ENCODE results near the gene DUSP19. TPM values are rescaled to one million over a fixed set of nuclear protein-coding genes. Genes with fewer than 3 reads are reported as not detected.

The DUSP19 gene
- total and polyA plus RNA-seq, 2 of the 8 experiments (the other 6 are each of a cell fraction or from before 2014, with no cell fraction given): 0.73 to 2.3 TPM

DNA sequence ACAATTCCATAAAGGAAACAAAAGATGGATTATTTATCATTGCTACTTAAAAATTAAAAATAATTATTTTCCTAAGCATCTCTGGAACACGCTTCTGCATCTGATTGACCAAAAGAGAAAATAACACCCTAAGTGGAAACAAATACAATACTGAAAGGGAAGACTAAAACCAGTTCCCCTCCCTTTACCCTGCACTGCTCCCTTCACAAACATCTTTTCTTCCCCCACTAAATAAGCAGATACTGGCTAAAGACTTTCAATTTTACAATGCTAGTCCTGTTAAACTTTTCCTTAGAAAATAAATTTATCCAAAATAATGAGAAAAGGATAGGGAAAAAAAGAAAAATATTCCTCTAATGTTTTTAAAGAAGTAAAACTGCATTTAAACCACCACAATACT is 44.6 kb upstream of the DUSP19 start:
- no peak overlapping the region for H4K5ac ChIP-seq (ENCODE audit: insufficient read length, low read depth, low read length)
- H3K79me2 ChIP-seq (ENCODE audit: control insufficient read depth in 1 of 2, insufficient read depth in 2 of 2, low read length in 2 of 2): peaks cover 40 to 87% of the 10 kb centered on the region in 2 experiments
- H3K4me1 ChIP-seq (replicated peaks in 1 of 4; ENCODE audit: control insufficient read depth in 3 of 4, insufficient read depth in 4 of 4, low read length in 3 of 4): peaks cover 0 to 6% (median 1%) of the 10 kb centered on the region in 4 experiments; a peak in 3 of 7 replicates
- H3K23ac ChIP-seq (ENCODE audit: insufficient read length): no peak overlapping the region
- ChIA-PET CTCF (ENCODE audit: partially characterized antibody) (no interaction called here), POLR2A (ENCODE audit: partially characterized antibody) (no interaction called here)
- H3K23me2 ChIP-seq (ENCODE audit: low read depth, low read length): peaks cover 5% of the 10 kb centered on the region; the same call in 1 of the 2 replicates
- H3K18ac ChIP-seq (ENCODE audit: extremely low read depth, low read length): no peak overlapping the region
- H4K20me1 ChIP-seq (replicated peaks in 1 of 2; ENCODE audit: control insufficient read depth in 1 of 2, insufficient read depth in 2 of 2, low read length in 2 of 2): peaks cover 6 to 12% of the 10 kb centered on the region in 2 experiments
- no peak for TF ChIP-seq MAFK (IDR thresholded peaks at IDR 0.05; ENCODE audit: low read depth, low read length)
- TF ChIP-seq KDM5A (IDR thresholded peaks at IDR 0.05; ENCODE audit: low read length): no peak
- TF ChIP-seq CBX8 (IDR thresholded peaks at IDR 0.05; ENCODE audit: borderline replicate concordance, low read depth, low read length): no peak
- TF ChIP-seq RBBP5 (IDR thresholded peaks at IDR 0.05; ENCODE audit: borderline replicate concordance, low read depth, low read length): no peak
- H2BK15ac ChIP-seq (ENCODE audit: low read length): no peak overlapping the region
- 78% methylated on average over 1 of the region's 1 CpG; no CpG with 5 or more reads in 1 of the 2 experiments for WGBS, 2 experiments (ENCODE audit: extremely low coverage in 1 of 2, insufficient coverage in 1 of 2, insufficient read length in 1 of 2, insufficient replicate concordance in 2 of 2, low coverage in 1 of 2, low lambda C conversion rate in 2 of 2, missing lambda C conversion rate in 1 of 2)
- H3K9me3 ChIP-seq (ENCODE audit: insufficient read depth in 2 of 2, low read depth in 1 of 2, low read length in 1 of 2): no peaks in the 10 kb centered on the region
- no peak overlapping the region for H3K27ac ChIP-seq (ENCODE audit: low read depth, low read length)
- H3K4me2 ChIP-seq (ENCODE audit: insufficient read depth in 1 of 2, low read depth in 2 of 2, low read length in 2 of 2): no peak overlapping the region
- no peak overlapping the region for H4K91ac ChIP-seq (replicated peaks; ENCODE audit: insufficient read length, low read length)
- no peak overlapping the region for H3K56ac ChIP-seq (replicated peaks; ENCODE audit: insufficient read length, low read depth, low read length)
- FAIRE-seq (no peak), DNase-seq (ENCODE audit: low read depth in 1 of 2, low spot score in 2 of 2) (no peak)
- no peak overlapping the region for H2BK5ac ChIP-seq (ENCODE audit: low read depth, low read length)
- H3K14ac ChIP-seq (ENCODE audit: insufficient read length): no peak overlapping the region
- H3K79me1 ChIP-seq (ENCODE audit: low read depth, low read length): no peaks in the 10 kb centered on the region
- H4K8ac ChIP-seq (ENCODE audit: extremely low read depth, insufficient read depth, low read length): no peak overlapping the region
- no peak overlapping the region for H2BK12ac ChIP-seq (ENCODE audit: low read depth, low read length)
- H3K4me3 ChIP-seq (ENCODE audit: extremely low read depth in 1 of 4, insufficient read depth in 2 of 4, low read depth in 3 of 4, low read length in 4 of 4): 0 out of 8 replicates have a peak overlapping the region, but pooled peaks of 1 of the 4 experiments have one; percentile 96
- H3K4ac ChIP-seq (replicated peaks; ENCODE audit: insufficient read length, low read depth, low read length): no peak overlapping the region
- no peak overlapping the region for H3K9ac ChIP-seq (replicated peaks in 1 of 4; ENCODE audit: extremely low read depth in 1 of 4, low read depth in 3 of 4, low read length in 3 of 4)
- no peak overlapping the region for H2AFZ ChIP-seq (ENCODE audit: low read length)
- H2AK5ac ChIP-seq (ENCODE audit: low read depth, low read length): no peak overlapping the region
- H2BK20ac ChIP-seq (ENCODE audit: low read length): no peak overlapping the region
- no peaks in the 10 kb centered on the region for H3K36me3 ChIP-seq (ENCODE audit: control insufficient read depth in 2 of 4, insufficient read depth in 4 of 4, low read length in 3 of 4)
- H2BK120ac ChIP-seq (replicated peaks; ENCODE audit: low read depth, low read length): no peak overlapping the region
- no peaks in the 10 kb centered on the region for H3K27me3 ChIP-seq (replicated peaks in 1 of 4; ENCODE audit: control insufficient read depth in 3 of 4, extremely low read depth in 1 of 4, insufficient read depth in 3 of 4, low read length in 3 of 4)
